WTC11 (cell line): ENCODE measurements around the gene P3R3URF. TPM values are rescaled to one million over a fixed set of nuclear protein-coding genes. Genes with fewer than 3 reads are reported as not detected.

Experiments
- ATAC-seq: fragments of 200-7000 bp; cut with Tn5 transposase; 2 replicates; pipeline ENCODE4 v1.10.0; 2021; ENCODE audit warnings: mild to moderate bottlenecking, moderate library complexity
- CTCF ChIA-PET: fragments of 300-600 bp; sonication (Branson Sonifier 250); formaldehyde crosslinking; loops from one replicate; lab custom pipeline; 2021; ENCODE audit warnings: antibody characterized with exemption; lab: Charles Lee
- POLR2A ChIA-PET: fragments of 350-600 bp; sonication (Branson Sonifier 250); formaldehyde crosslinking; loops from one replicate; lab custom pipeline; 2021; ENCODE audit warnings: antibody characterized with exemption; lab: Charles Lee
- DNase-seq: peaks from one replicate; pipeline ENCODE4 v3.0.0; 2021; ENCODE audit warnings: low spot score
- H3K27ac Mint-ChIP-seq: 2 replicates; pipeline ENCODE4 v1.8.0; 2021; ENCODE audit warnings: mixed read lengths
- H3K27me3 Mint-ChIP-seq: 2 replicates; pipeline ENCODE4 v1.8.0; 2021; ENCODE audit warnings: low read depth, mild to moderate bottlenecking, moderate library complexity, mixed read lengths
- H3K36me3 Mint-ChIP-seq: 2 replicates; pipeline ENCODE4 v1.8.0; 2021; ENCODE audit warnings: mixed read lengths
- H3K4me1 Mint-ChIP-seq: 2 replicates; pipeline ENCODE4 v1.8.0; 2022; ENCODE audit warnings: mixed read lengths
- H3K4me3 Mint-ChIP-seq: 2 replicates; pipeline ENCODE4 v1.8.0; 2021; ENCODE audit warnings: mild to moderate bottlenecking, moderate library complexity, mixed read lengths
- H3K9me3 Mint-ChIP-seq: 2 replicates; pipeline ENCODE4 v1.8.0; 2021; ENCODE audit warnings: mixed read lengths
- AR ChIP-seq: fragments of 250-450 bp; sonication (Bioruptor Pico); IDR thresholded peaks from 2 replicates; pipeline ENCODE4 v1.9.0; 2021; ENCODE audit warnings: mild to moderate bottlenecking
- ATF6 ChIP-seq: sonication (generic); formaldehyde crosslinking; IDR thresholded peaks from 2 replicates; pipeline ENCODE4 v1.8.1; 2023; ENCODE audit warnings: mild to moderate bottlenecking, missing genetic modification reagents
- CREB1 ChIP-seq: sonication (generic); formaldehyde crosslinking; IDR thresholded peaks from 2 replicates; pipeline ENCODE4 v1.8.0; 2023; ENCODE audit warnings: mild to moderate bottlenecking, missing genetic modification reagents
- CREM ChIP-seq: sonication (generic); formaldehyde crosslinking; IDR thresholded peaks from 2 replicates; pipeline ENCODE4 v1.8.1; 2022; ENCODE audit warnings: mild to moderate bottlenecking, missing genetic modification reagents, moderate library complexity
- CTCF ChIP-seq: fragments of 200-600 bp; IDR thresholded peaks from 2 replicates; pipeline ENCODE4 v1.8.0; 2022; ENCODE audit warnings: antibody characterized with exemption
- ESRRA ChIP-seq: sonication (generic); formaldehyde crosslinking; IDR thresholded peaks from 2 replicates; pipeline ENCODE4 v1.8.1; 2022; ENCODE audit warnings: mild to moderate bottlenecking, missing genetic modification reagents, borderline replicate concordance
- GTF2I ChIP-seq: fragments of 250-450 bp; sonication (Bioruptor Pico); conservative IDR thresholded peaks from 2 replicates; pipeline ENCODE4 v1.4.0; 2021; ENCODE audit warnings: mild to moderate bottlenecking
- HMGA2 ChIP-seq: fragments of 250-450 bp; sonication (Bioruptor Pico); IDR thresholded peaks from 2 replicates; pipeline ENCODE4 v1.4.0; 2021; ENCODE audit warnings: mild to moderate bottlenecking, moderate library complexity
- IRF2 ChIP-seq: sonication (generic); formaldehyde crosslinking; IDR thresholded peaks from 2 replicates; pipeline ENCODE4 v1.8.0; 2022; ENCODE audit warnings: low read depth, missing genetic modification reagents, borderline replicate concordance
- SP1 ChIP-seq: sonication (generic); formaldehyde crosslinking; conservative IDR thresholded peaks from 2 replicates; pipeline ENCODE4 v1.8.1; 2022; ENCODE audit warnings: missing genetic modification reagents
- TEAD1 ChIP-seq: sonication (generic); formaldehyde crosslinking; IDR thresholded peaks from 2 replicates; pipeline ENCODE4 v1.8.0; 2022; ENCODE audit warnings: mild to moderate bottlenecking, missing genetic modification reagents
- TP53 ChIP-seq: sonication (generic); formaldehyde crosslinking; IDR thresholded peaks from 2 replicates; pipeline ENCODE4 v1.8.1; 2023; ENCODE audit warnings: mild to moderate bottlenecking, missing genetic modification reagents
- ZMAT4 ChIP-seq: fragments of 250-450 bp; sonication (Bioruptor Pico); IDR thresholded peaks from 2 replicates; pipeline ENCODE4 v1.9.0; 2021; ENCODE audit warnings: mild to moderate bottlenecking
- ZNF263 ChIP-seq: sonication (generic); formaldehyde crosslinking; IDR thresholded peaks from 2 replicates; pipeline ENCODE4 v1.8.1; 2022; ENCODE audit warnings: low read depth, mild to moderate bottlenecking, moderate library complexity, missing genetic modification reagents
- total RNA-seq: library from RNA; stranded (reverse); gene quantifications from 3 replicates; pipeline ENCODE4 v1.2.3, GENCODE V29; 2021
- TF ChIP-seq, protein P1 (sequence below): sonication (generic); formaldehyde crosslinking; IDR thresholded peaks from 2 replicates; pipeline ENCODE4 v1.8.0; 2022; ENCODE audit warnings: missing genetic modification reagents
- TF ChIP-seq, protein P2 (sequence below): sonication (generic); formaldehyde crosslinking; IDR thresholded peaks from 2 replicates; pipeline ENCODE4 v1.8.0; 2022; ENCODE audit warnings: mild to moderate bottlenecking, missing genetic modification reagents

Gene P3R3URF
- total RNA-seq, 1 experiment from 2014 or later, result not detected

DNA sequence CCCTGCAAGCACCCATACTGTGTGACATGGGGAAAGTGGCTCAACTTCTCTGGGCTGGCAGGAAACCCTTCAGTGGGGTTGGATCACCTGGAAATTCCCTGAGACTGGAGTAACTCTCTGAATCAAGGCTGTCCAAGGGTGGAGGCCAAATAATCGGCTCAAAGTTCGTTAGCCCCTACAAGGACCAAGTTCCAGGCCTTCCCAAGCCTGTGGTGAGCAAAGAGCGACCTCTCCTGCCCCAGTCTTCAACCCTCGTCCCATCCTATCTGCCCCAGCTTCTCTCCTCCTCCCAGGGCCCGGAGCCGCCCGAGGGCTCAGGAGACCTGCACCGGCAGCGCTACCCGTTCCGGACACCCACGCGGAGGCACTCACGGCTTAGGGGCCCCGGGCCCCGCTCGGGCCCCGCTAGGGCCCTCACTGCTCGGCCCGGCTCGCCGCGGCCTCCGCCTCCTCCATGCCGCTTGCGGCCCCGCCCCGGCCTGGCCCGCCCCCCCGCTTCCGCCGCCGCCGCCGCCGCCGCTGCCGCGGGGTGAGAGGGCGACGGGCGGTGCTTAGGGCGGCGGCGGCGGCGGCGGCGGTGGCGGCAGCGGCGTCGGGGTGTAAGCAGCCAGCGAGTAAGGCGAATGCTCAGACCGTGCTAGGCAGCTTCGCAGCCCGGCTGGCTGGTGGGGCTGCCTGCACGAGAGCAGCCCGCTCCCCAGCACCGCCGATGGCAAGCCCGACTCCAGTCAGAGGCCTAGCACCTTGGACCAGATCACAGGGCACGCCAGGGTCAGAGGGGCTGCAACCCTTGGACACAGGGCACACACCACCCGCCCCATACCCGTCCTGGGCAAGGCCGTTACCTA is 21.9 kb upstream of the P3R3URF start, which contains the start of gene POMGNT1:
Gene POMGNT1, minus strand, starts transcription at position 471 of the 848 bp plus-strand sequence. CDS start 613 bp downstream, outside the sequence.
- ChIA-PET CTCF (interaction anchor here (0.9 to 5.0 kb wide), 3 partner anchors 24 to 49 kb away, joined by 3 to 55 read pairs (median 4); partner anchors contain the start of gene RAD54L), POLR2A (interaction anchor here (0.6 to 1.4 kb wide), 2 partner anchors 26 to 154 kb away, joined by 3 read pairs; no protein-coding TSS in a partner anchor)
- no peaks in the 10 kb centered on the region for H3K9me3 Mint-ChIP-seq
- peaks cover 6% of the 10 kb centered on the region; the same call in 1 of the 2 replicates for H3K36me3 Mint-ChIP-seq
- TF ChIP-seq SP1 (peak; percentile 60; the same call in 1 of the 2 replicates), TEAD1 (CRISPR knock-in tag) (peak; percentile 52), GTF2I (peak; percentile 81; the same call in 1 of the 2 replicates), IRF2 (CRISPR knock-in tag) (no peak), ATF6 (CRISPR knock-in tag) (no peak), ZNF263 (CRISPR knock-in tag) (0 out of 2 replicates have a peak, but pooled peaks have one; percentile 25)
- TF ChIP-seq, protein P1, sequence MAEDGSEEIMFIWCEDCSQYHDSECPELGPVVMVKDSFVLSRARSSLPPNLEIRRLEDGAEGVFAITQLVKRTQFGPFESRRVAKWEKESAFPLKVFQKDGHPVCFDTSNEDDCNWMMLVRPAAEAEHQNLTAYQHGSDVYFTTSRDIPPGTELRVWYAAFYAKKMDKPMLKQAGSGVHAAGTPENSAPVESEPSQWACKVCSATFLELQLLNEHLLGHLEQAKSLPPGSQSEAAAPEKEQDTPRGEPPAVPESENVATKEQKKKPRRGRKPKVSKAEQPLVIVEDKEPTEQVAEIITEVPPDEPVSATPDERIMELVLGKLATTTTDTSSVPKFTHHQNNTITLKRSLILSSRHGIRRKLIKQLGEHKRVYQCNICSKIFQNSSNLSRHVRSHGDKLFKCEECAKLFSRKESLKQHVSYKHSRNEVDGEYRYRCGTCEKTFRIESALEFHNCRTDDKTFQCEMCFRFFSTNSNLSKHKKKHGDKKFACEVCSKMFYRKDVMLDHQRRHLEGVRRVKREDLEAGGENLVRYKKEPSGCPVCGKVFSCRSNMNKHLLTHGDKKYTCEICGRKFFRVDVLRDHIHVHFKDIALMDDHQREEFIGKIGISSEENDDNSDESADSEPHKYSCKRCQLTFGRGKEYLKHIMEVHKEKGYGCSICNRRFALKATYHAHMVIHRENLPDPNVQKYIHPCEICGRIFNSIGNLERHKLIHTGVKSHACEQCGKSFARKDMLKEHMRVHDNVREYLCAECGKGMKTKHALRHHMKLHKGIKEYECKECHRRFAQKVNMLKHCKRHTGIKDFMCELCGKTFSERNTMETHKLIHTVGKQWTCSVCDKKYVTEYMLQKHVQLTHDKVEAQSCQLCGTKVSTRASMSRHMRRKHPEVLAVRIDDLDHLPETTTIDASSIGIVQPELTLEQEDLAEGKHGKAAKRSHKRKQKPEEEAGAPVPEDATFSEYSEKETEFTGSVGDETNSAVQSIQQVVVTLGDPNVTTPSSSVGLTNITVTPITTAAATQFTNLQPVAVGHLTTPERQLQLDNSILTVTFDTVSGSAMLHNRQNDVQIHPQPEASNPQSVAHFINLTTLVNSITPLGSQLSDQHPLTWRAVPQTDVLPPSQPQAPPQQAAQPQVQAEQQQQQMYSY (CRISPR knock-in tag), result no peak
- TF ChIP-seq, protein P2, sequence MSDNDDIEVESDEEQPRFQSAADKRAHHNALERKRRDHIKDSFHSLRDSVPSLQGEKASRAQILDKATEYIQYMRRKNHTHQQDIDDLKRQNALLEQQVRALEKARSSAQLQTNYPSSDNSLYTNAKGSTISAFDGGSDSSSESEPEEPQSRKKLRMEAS, result 0 out of 2 replicates have a peak, but pooled peaks have one; percentile 18
- no peaks in the 10 kb centered on the region; the same call in 1 of the 2 replicates for H3K27me3 Mint-ChIP-seq
- peak; percentile 76 for ATAC-seq
- H3K4me3 Mint-ChIP-seq, result peak within 1 kb of the TSS; percentile 75
- no peak within 1 kb of the TSS for H3K27ac Mint-ChIP-seq
- DNase-seq, result peak; percentile 64
- peaks cover 15% of the 10 kb centered on the region for H3K4me1 Mint-ChIP-seq

DNA sequence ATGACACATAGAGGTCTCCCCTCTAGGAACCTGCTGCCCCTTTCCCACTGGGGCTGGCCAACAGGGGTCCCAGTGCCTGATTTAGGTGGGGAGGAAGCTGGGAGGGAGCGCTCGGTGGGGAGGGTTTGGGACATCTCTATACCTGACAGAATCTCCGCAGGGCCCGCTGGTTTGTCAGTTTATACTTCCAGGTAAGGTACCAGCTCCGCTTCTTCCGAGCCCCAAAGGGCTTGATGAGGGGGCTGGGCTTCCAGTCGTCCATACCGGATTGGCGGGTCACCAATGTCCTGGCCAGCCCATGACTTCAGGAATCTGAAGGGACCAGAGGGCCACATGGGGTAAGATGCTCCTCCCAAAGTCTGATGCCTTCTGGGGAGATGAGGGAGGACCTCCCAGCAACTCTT is 21.3 kb upstream of the P3R3URF start:
- ChIA-PET POLR2A (no interaction called here), CTCF (interaction anchor here (0.6 to 5.0 kb wide), 3 partner anchors 19 to 50 kb away, joined by 3 to 55 read pairs (median 4); partner anchors contain the start of gene RAD54L)
- Mint-ChIP-seq H3K27ac (no peak overlapping the region), H3K27me3 (no peaks in the 10 kb centered on the region), H3K4me3 (peak overlapping the region; percentile 75), H3K36me3 (peaks cover 6% of the 10 kb centered on the region; the same call in 1 of the 2 replicates)
- TF ChIP-seq HMGA2 (CRISPR knock-in tag) (no peak), CTCF (no peak), IRF2 (CRISPR knock-in tag) (no peak)
- TF ChIP-seq, all 79 proteins: peak for 0
- Mint-ChIP-seq H3K4me1 (peaks cover 10% of the 10 kb centered on the region), H3K9me3 (no peaks in the 10 kb centered on the region)
- DNase-seq (no peak), ATAC-seq (peak; percentile 27)

DNA sequence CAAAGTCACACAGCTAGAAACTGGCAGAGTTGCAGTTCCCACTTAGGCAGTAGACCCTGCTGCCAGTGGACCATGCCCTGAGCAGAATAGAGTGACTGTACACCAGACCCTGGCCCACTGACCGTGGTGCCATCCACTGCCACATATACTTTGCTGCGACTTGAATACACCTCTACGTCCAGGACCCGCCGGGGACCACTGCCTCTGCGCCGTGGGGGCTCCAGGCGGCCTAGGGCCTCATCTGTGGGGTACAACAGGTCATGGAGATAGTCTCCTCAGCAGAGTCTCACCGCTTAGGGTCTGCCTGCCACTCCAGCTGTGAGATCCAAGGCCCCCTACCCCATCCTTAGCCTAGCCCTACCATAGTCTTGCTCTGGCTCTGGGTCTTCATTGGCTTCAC is 20.3 kb upstream of the P3R3URF start:
- ATAC-seq (no peak), DNase-seq (no peak)
- Mint-ChIP-seq H3K36me3 (peaks cover 10% of the 10 kb centered on the region; the same call in 1 of the 2 replicates), H3K9me3 (no peaks in the 10 kb centered on the region), H3K4me1 (peaks cover 10% of the 10 kb centered on the region), H3K27me3 (no peaks in the 10 kb centered on the region), H3K4me3 (no peak overlapping the region), H3K27ac (no peak overlapping the region)
- ChIA-PET CTCF (interaction anchor here (5.0 kb wide), 1 partner anchor 25 kb away, joined by 55 read pairs; no protein-coding TSS in a partner anchor), POLR2A (no interaction called here)
- TF ChIP-seq CREB1 (CRISPR knock-in tag), result no peak
- no peak for TF ChIP-seq ESRRA (CRISPR knock-in tag)
- no peak for TF ChIP-seq CREM
- TF ChIP-seq ZMAT4 (CRISPR knock-in tag), result no peak
- no peak for TF ChIP-seq TP53
- TF ChIP-seq ATF6 (CRISPR knock-in tag), result no peak
- TF ChIP-seq AR (CRISPR knock-in tag), result no peak
